ENCODE measurements around the gene CCNT1.

DNA sequence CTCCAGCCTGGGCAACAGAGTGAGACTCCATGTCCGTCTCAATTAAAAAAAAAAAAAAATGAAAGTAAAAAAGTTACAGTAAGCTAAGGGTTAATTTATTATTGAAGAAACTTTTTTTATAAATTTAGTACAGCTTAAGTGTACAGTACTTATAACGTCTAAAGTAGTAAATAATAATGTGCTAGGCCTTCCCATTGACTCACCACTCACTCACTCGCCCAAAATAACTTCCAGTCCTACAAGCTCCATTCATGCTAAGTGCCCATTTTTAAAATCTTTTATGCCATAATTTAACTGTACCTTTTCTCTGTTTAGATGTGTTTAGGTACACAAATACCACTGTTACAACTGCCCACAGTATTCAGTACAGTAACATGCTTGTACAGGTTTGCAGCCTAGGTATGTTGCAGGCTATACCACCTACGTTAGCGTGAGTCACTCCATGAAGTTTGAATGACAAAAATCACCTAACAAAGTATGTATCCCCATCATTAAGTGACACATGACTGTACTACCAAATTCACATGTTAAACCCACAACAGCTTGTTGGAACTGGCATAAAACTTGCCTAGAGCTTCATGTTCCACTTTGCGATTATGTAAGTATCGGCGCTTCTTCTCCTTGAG lies 45.2 kb downstream of the CCNT1 start:
- TF ChIP-seq POLR2A (IDR thresholded peaks at IDR 0.05; ENCODE audit: low read depth, low read length) (no peak), CHD2 (IDR thresholded peaks at IDR 0.05; ENCODE audit: borderline replicate concordance, low read depth, low read length) (no peak), CHD1 (IDR thresholded peaks at IDR 0.05; ENCODE audit: low read depth, low read length) (no peak), TCF7 (IDR thresholded peaks at IDR 0.05; ENCODE audit: borderline replicate concordance) (no peak), MXI1 (IDR thresholded peaks at IDR 0.05; ENCODE audit: low read depth, low read length) (no peak), EP300 (IDR thresholded peaks at IDR 0.05; ENCODE audit: borderline replicate concordance in 1 of 2, control insufficient read depth in 1 of 2, low read depth in 2 of 2, low read length in 2 of 2) (no peak), TCF12 (IDR thresholded peaks at IDR 0.05; ENCODE audit: low read depth, low read length) (no peak)
- TF ChIP-seq, protein P1, sequence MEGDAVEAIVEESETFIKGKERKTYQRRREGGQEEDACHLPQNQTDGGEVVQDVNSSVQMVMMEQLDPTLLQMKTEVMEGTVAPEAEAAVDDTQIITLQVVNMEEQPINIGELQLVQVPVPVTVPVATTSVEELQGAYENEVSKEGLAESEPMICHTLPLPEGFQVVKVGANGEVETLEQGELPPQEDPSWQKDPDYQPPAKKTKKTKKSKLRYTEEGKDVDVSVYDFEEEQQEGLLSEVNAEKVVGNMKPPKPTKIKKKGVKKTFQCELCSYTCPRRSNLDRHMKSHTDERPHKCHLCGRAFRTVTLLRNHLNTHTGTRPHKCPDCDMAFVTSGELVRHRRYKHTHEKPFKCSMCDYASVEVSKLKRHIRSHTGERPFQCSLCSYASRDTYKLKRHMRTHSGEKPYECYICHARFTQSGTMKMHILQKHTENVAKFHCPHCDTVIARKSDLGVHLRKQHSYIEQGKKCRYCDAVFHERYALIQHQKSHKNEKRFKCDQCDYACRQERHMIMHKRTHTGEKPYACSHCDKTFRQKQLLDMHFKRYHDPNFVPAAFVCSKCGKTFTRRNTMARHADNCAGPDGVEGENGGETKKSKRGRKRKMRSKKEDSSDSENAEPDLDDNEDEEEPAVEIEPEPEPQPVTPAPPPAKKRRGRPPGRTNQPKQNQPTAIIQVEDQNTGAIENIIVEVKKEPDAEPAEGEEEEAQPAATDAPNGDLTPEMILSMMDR (IDR thresholded peaks at IDR 0.05 in 2 of 3, conservative IDR thresholded peaks at IDR 0.05 in 1 of 3; ENCODE audit: control insufficient read depth in 2 of 3, extremely low read depth in 1 of 3, insufficient read depth in 1 of 3, low read depth in 3 of 3, low read length in 3 of 3): no peak
- TF ChIP-seq, protein P2, sequence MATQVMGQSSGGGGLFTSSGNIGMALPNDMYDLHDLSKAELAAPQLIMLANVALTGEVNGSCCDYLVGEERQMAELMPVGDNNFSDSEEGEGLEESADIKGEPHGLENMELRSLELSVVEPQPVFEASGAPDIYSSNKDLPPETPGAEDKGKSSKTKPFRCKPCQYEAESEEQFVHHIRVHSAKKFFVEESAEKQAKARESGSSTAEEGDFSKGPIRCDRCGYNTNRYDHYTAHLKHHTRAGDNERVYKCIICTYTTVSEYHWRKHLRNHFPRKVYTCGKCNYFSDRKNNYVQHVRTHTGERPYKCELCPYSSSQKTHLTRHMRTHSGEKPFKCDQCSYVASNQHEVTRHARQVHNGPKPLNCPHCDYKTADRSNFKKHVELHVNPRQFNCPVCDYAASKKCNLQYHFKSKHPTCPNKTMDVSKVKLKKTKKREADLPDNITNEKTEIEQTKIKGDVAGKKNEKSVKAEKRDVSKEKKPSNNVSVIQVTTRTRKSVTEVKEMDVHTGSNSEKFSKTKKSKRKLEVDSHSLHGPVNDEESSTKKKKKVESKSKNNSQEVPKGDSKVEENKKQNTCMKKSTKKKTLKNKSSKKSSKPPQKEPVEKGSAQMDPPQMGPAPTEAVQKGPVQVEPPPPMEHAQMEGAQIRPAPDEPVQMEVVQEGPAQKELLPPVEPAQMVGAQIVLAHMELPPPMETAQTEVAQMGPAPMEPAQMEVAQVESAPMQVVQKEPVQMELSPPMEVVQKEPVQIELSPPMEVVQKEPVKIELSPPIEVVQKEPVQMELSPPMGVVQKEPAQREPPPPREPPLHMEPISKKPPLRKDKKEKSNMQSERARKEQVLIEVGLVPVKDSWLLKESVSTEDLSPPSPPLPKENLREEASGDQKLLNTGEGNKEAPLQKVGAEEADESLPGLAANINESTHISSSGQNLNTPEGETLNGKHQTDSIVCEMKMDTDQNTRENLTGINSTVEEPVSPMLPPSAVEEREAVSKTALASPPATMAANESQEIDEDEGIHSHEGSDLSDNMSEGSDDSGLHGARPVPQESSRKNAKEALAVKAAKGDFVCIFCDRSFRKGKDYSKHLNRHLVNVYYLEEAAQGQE (IDR thresholded peaks at IDR 0.05; ENCODE audit: low read depth, low read length): no peak
